ENCODE data around the gene MTREX. TPM values are rescaled to one million over a fixed set of nuclear protein-coding genes. Genes with fewer than 3 reads are reported as not detected.
A peak's percentile ranks its signal among the peaks of the same experiment; 100 is the strongest.

Gene MTREX
- total and polyA plus RNA-seq, 2 donors (not counting 1 experiment from before 2014, with no cell fraction given), result 7.9 to 94.0 TPM

DNA sequence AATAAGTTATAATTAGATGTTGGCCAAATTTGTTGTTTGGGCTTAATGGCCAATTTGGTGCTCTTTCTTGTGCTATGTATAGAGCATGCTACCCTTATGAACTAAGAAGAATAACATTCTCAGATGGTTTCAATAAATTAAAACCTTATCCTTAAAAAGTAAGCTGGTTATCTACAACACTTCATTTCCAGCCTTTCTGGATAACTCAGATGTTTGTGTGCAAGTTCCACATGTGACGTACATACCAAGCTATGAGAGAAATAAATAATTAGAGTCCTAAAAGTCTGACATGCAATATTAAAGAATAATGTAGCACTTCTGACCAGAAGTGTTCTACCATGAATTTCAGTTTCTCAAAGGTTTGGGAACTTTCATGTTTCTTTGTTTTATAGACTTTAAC is 11.7 kb downstream of the MTREX start:
- peaks cover 39% of the 10 kb centered on the region for H4K20me1 ChIP-seq (ENCODE audit: control insufficient read depth, insufficient read depth, low read length, poor library complexity, severe bottlenecking)
- no peaks in the 10 kb centered on the region for H3K27me3 ChIP-seq (replicated peaks in 1 of 4; ENCODE audit: control extremely low read depth in 1 of 4, control insufficient read depth in 3 of 4, insufficient read depth in 4 of 4, low read length in 3 of 4)
- H3K79me2 ChIP-seq (ENCODE audit: control insufficient read depth, insufficient read depth, low read length), result peaks cover 71% of the 10 kb centered on the region
- WGBS (ENCODE audit: insufficient coverage), result no CpG with 5 or more reads among the region's 1 CpG
- H3K9ac ChIP-seq (ENCODE audit: low read length), result no peak overlapping the region
- TF ChIP-seq, protein P1, sequence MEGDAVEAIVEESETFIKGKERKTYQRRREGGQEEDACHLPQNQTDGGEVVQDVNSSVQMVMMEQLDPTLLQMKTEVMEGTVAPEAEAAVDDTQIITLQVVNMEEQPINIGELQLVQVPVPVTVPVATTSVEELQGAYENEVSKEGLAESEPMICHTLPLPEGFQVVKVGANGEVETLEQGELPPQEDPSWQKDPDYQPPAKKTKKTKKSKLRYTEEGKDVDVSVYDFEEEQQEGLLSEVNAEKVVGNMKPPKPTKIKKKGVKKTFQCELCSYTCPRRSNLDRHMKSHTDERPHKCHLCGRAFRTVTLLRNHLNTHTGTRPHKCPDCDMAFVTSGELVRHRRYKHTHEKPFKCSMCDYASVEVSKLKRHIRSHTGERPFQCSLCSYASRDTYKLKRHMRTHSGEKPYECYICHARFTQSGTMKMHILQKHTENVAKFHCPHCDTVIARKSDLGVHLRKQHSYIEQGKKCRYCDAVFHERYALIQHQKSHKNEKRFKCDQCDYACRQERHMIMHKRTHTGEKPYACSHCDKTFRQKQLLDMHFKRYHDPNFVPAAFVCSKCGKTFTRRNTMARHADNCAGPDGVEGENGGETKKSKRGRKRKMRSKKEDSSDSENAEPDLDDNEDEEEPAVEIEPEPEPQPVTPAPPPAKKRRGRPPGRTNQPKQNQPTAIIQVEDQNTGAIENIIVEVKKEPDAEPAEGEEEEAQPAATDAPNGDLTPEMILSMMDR (IDR thresholded peaks at IDR 0.05), result no peak
- no peak for TF ChIP-seq EZH2 (IDR thresholded peaks at IDR 0.05; ENCODE audit: borderline replicate concordance, insufficient read depth, low read depth, low read length, poor library complexity, severe bottlenecking)
- H3K9me3 ChIP-seq (ENCODE audit: control extremely low read depth in 1 of 3, control insufficient read depth in 2 of 3, insufficient read depth in 1 of 3, low read length in 2 of 3), result no peaks in the 10 kb centered on the region
- Mint-ChIP-seq H3K4me1 (peaks cover 34% of the 10 kb centered on the region), H3K9me3 (ENCODE audit: insufficient read depth) (no peaks in the 10 kb centered on the region), H3K27me3 (no peaks in the 10 kb centered on the region), H3K27ac (no peak overlapping the region), H3K4me3 (no peak overlapping the region)
- CTCF ChIA-PET, result no interaction called here
- H3K27ac ChIP-seq (ENCODE audit: low read length in 2 of 2), result peak overlapping the region in 1 of 2 donors; percentile 22
- peaks cover 6 to 7% of the 10 kb centered on the region in 2 donors for H3K4me1 ChIP-seq (ENCODE audit: control insufficient read depth in 2 of 2, insufficient read depth in 2 of 2, low read length in 2 of 2)
- intact Hi-C loops (cut with micrococcal nuclease), result no loop called here
- POLR2A ChIA-PET, result no interaction called here
- H3K36me3 ChIP-seq (replicated peaks in 1 of 2; ENCODE audit: control extremely low read depth in 1 of 2, control insufficient read depth in 1 of 2, extremely low read depth in 1 of 2, insufficient read depth in 2 of 2, low read length in 1 of 2), result peaks cover 1 to 5% of the 10 kb centered on the region in 2 experiments
- ATAC-seq (ENCODE audit: low read depth) (no peak), DNase-seq (no peak)
- H3K4me3 ChIP-seq (ENCODE audit: control extremely low read depth in 1 of 5, extremely low read depth in 1 of 5, insufficient read depth in 1 of 5, low read depth in 2 of 5, low read length in 4 of 5), result no peak overlapping the region
- no peak overlapping the region for H3K4me2 ChIP-seq (replicated peaks; ENCODE audit: low read depth, low read length, poor library complexity, severe bottlenecking)
- H2AFZ ChIP-seq (ENCODE audit: insufficient read depth, low read depth, low read length, poor library complexity, severe bottlenecking), result no peak overlapping the region

DNA sequence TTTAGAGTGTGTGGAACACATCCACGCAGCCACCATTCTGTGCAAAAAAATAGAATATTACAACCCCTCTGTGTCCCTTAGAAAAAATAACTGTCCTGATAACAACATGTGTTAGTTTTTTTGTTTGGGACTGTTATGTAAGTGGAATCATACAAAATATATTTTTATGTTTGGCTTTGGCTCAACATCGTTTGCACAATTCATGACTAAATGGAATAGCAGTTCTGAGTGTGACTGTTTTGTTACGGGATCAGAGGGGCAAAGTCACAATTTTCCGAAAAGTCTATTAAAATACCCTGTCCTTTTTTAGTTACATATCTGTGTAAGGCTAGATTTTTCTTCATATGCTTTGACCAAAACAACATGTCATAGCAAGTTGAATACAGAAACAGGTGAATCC is 12.8 kb downstream of the MTREX start:
- H3K27ac Mint-ChIP-seq, result no peak overlapping the region
- peaks cover 30% of the 10 kb centered on the region for H4K20me1 ChIP-seq (ENCODE audit: control insufficient read depth, insufficient read depth, low read length, poor library complexity, severe bottlenecking)
- peaks cover 66% of the 10 kb centered on the region for H3K79me2 ChIP-seq (ENCODE audit: control insufficient read depth, insufficient read depth, low read length)
- no peak for TF ChIP-seq EZH2 (IDR thresholded peaks at IDR 0.05; ENCODE audit: borderline replicate concordance, insufficient read depth, low read depth, low read length, poor library complexity, severe bottlenecking)
- TF ChIP-seq, protein P1 (IDR thresholded peaks at IDR 0.05), result no peak
- no peak overlapping the region for H3K4me3 ChIP-seq (ENCODE audit: control extremely low read depth in 1 of 5, extremely low read depth in 1 of 5, insufficient read depth in 1 of 5, low read depth in 2 of 5, low read length in 4 of 5)
- ChIA-PET CTCF (no interaction called here), POLR2A (no interaction called here)
- no peak for DNase-seq
- H3K27me3 ChIP-seq (replicated peaks in 1 of 4; ENCODE audit: control extremely low read depth in 1 of 4, control insufficient read depth in 3 of 4, insufficient read depth in 4 of 4, low read length in 3 of 4), result no peaks in the 10 kb centered on the region
- peaks cover under 1 to 8% of the 10 kb centered on the region in 2 experiments for H3K36me3 ChIP-seq (replicated peaks in 1 of 2; ENCODE audit: control extremely low read depth in 1 of 2, control insufficient read depth in 1 of 2, extremely low read depth in 1 of 2, insufficient read depth in 2 of 2, low read length in 1 of 2)
- H3K27me3 Mint-ChIP-seq, result no peaks in the 10 kb centered on the region
- H3K9me3 Mint-ChIP-seq (ENCODE audit: insufficient read depth), result no peaks in the 10 kb centered on the region
- H2AFZ ChIP-seq (ENCODE audit: insufficient read depth, low read depth, low read length, poor library complexity, severe bottlenecking), result no peak overlapping the region
- peaks cover 3 to 5% of the 10 kb centered on the region in 2 donors for H3K4me1 ChIP-seq (ENCODE audit: control insufficient read depth in 2 of 2, insufficient read depth in 2 of 2, low read length in 2 of 2)
- ATAC-seq (ENCODE audit: low read depth), result no peak
- no peak overlapping the region for H3K4me2 ChIP-seq (replicated peaks; ENCODE audit: low read depth, low read length, poor library complexity, severe bottlenecking)
- no peak overlapping the region for H3K4me3 Mint-ChIP-seq
- H3K9ac ChIP-seq (ENCODE audit: low read length), result no peak overlapping the region
- no peak overlapping the region for H3K27ac ChIP-seq (ENCODE audit: low read length in 2 of 2)
- no peaks in the 10 kb centered on the region for H3K9me3 ChIP-seq (ENCODE audit: control extremely low read depth in 1 of 3, control insufficient read depth in 2 of 3, insufficient read depth in 1 of 3, low read length in 2 of 3)
- intact Hi-C loops (cut with micrococcal nuclease), result no loop called here
- no CpG with 5 or more reads among the region's 4 CpGs for WGBS (ENCODE audit: insufficient coverage)
- H3K4me1 Mint-ChIP-seq, result peaks cover 32% of the 10 kb centered on the region

All from B cell (primary cell).